Measurements from ENCODE around the gene SPRY2. TPM values are rescaled to one million over a fixed set of nuclear protein-coding genes. Genes with fewer than 3 reads are reported as not detected.

SPRY2 gene
- total and polyA plus RNA-seq, 2 of the 4 experiments (the other 2 are of a cell fraction): 21.1 to 47.9 TPM

GRCh38 chr13:80382576-80382975, 41.6 kb upstream of the SPRY2 start:
- dilution Hi-C loops (cut with HindIII; ENCODE audit: low sequenced_read_pairs, unreplicated experiment) (no loop called here), intact Hi-C loops (cut with micrococcal nuclease) (no loop called here), in situ Hi-C loops (cut with MboI; ENCODE audit: low sequenced_read_pairs) (no loop called here)
- H3K14ac ChIP-seq (replicated peaks; ENCODE audit: low read depth, low read length): no peak overlapping the region
- no peaks in the 10 kb centered on the region for H3K79me1 ChIP-seq (ENCODE audit: low read depth in 1 of 2, low read length in 2 of 2)
- H4K5ac ChIP-seq (ENCODE audit: low read depth, low read length): no peak overlapping the region
- DNase-seq: no peak
- WGBS, 2 experiments (ENCODE audit: extremely low coverage in 2 of 2, insufficient read length in 1 of 2): no CpG with 5 or more reads among the region's 2 CpGs
- no peak overlapping the region for H2BK120ac ChIP-seq (ENCODE audit: low read depth, low read length)
- no peak overlapping the region for H2BK15ac ChIP-seq (ENCODE audit: low read depth, low read length)
- H3K36me3 ChIP-seq (ENCODE audit: control insufficient read depth, insufficient read depth, low read length): no peaks in the 10 kb centered on the region
- H3K4me1 ChIP-seq (ENCODE audit: control insufficient read depth, insufficient read depth, low read length): no peaks in the 10 kb centered on the region
- H4K20me1 ChIP-seq (ENCODE audit: insufficient read depth, low read length): no peaks in the 10 kb centered on the region
- no peak overlapping the region for H4K91ac ChIP-seq (ENCODE audit: insufficient read depth, low read depth, low read length)
- H4K8ac ChIP-seq (ENCODE audit: low read depth in 2 of 2, low read length in 2 of 2): no peak overlapping the region
- no peak overlapping the region for H3K4me3 ChIP-seq (ENCODE audit: insufficient read depth, low read depth, low read length)
- H3K4ac ChIP-seq (ENCODE audit: low read depth, low read length): no peak overlapping the region
- ChIA-PET CTCF (no interaction called here), POLR2A (ENCODE audit: unreplicated experiment) (no interaction called here)
- no peak overlapping the region for H3K4me2 ChIP-seq (ENCODE audit: low read depth, low read length)
- no peaks in the 10 kb centered on the region; the same call in 1 of the 2 replicates for H3K27me3 ChIP-seq (ENCODE audit: control insufficient read depth, insufficient read depth, low read length)
- H2AK5ac ChIP-seq (ENCODE audit: low read depth, low read length): no peak overlapping the region
- no peak overlapping the region for H2BK5ac ChIP-seq (ENCODE audit: low read depth, low read length, poor library complexity, severe bottlenecking)
- no peak for ATAC-seq (ENCODE audit: low read depth)
- H3K27ac ChIP-seq (ENCODE audit: insufficient read depth, low read length): no peak overlapping the region
- no TSS peak for BruUV-seq (replicated peaks)
- H3K23ac ChIP-seq (ENCODE audit: low read depth, low read length): no peak overlapping the region
- H2BK20ac ChIP-seq (ENCODE audit: low read depth, low read length): no peak overlapping the region
- no peak overlapping the region for H2AFZ ChIP-seq (replicated peaks; ENCODE audit: low read length, poor library complexity)
- H2AK9ac ChIP-seq (replicated peaks; ENCODE audit: low read depth, low read length, poor library complexity): no peak overlapping the region
- no peak overlapping the region for H3K9ac ChIP-seq (ENCODE audit: low read depth, low read length)
- no peak overlapping the region for H3K56ac ChIP-seq (ENCODE audit: extremely low read depth, insufficient read depth, low read length)
- TF ChIP-seq MAFK (IDR thresholded peaks at IDR 0.05; ENCODE audit: low read depth, low read length): no peak
- TF ChIP-seq SMC3 (IDR thresholded peaks at IDR 0.05; ENCODE audit: low read depth, low read length): no peak
- TF ChIP-seq RAD21 (IDR thresholded peaks at IDR 0.05; ENCODE audit: low read length): no peak
- TF ChIP-seq POLR2A (IDR thresholded peaks at IDR 0.05; ENCODE audit: low read depth, low read length): no peak
- no peak for TF ChIP-seq MXI1 (IDR thresholded peaks at IDR 0.05; ENCODE audit: borderline replicate concordance, low read depth, low read length)
- no peak for TF ChIP-seq CEBPB (IDR thresholded peaks at IDR 0.05; ENCODE audit: low read depth, low read length)
- no peak for TF ChIP-seq FOS (IDR thresholded peaks at IDR 0.05; ENCODE audit: low read depth, low read length)
- no peak for TF ChIP-seq BHLHE40 (IDR thresholded peaks at IDR 0.05; ENCODE audit: low read depth, low read length)
- TF ChIP-seq CTCF (conservative IDR thresholded peaks at IDR 0.05; ENCODE audit: low read depth, low read length): no peak
- H3K18ac ChIP-seq (ENCODE audit: low read depth, low read length): no peak overlapping the region
- no peaks in the 10 kb centered on the region for H3K9me3 ChIP-seq (ENCODE audit: control insufficient read depth, insufficient read depth, low read length)
- H3K9me1 ChIP-seq (ENCODE audit: insufficient read depth, low read length): no peaks in the 10 kb centered on the region
